ENCODE data around the gene SLC9A9. TPM values are rescaled to one million over a fixed set of nuclear protein-coding genes. Genes with fewer than 3 reads are reported as not detected.

Gene SLC9A9
- total RNA-seq, 3 donors from 2014 or later (not counting 1 experiment from before 2014, with no cell fraction given): 24.0 to 29.1 (median 27.2) TPM

GRCh38 chr3:143619231-143619630 lies 229.0 kb downstream of the SLC9A9 start:
- no peak for DNase-seq
- Histone ChIP-seq H3K9me3 (ENCODE audit: control insufficient read depth, insufficient read depth, low read length) (no peaks in the 10 kb centered on the region), H3K4me3 (ENCODE audit: low read length) (no peak overlapping the region), H3K4me1 (ENCODE audit: control insufficient read depth, insufficient read depth, low read length) (no peaks in the 10 kb centered on the region), H3K36me3 (ENCODE audit: control insufficient read depth, insufficient read depth, low read length) (no peaks in the 10 kb centered on the region), H3K27ac (ENCODE audit: low read length) (no peak overlapping the region), H3K27me3 (ENCODE audit: control insufficient read depth, insufficient read depth, low read length) (no peaks in the 10 kb centered on the region)
- TF ChIP-seq CTCF (IDR thresholded peaks at IDR 0.05): no peak
- 100% methylated on average over 1 of the region's 4 CpGs for WGBS (ENCODE audit: insufficient coverage)
- Mint-ChIP-seq H3K4me3 (no peak overlapping the region), H3K9me3 (peaks cover 0 to 2% of the 10 kb centered on the region in 2 donors), H3K4me1 (peaks cover 4 to 11% of the 10 kb centered on the region in 2 donors), H3K27ac (no peak overlapping the region), H3K27me3 (ENCODE audit: low read depth in 2 of 2) (no peaks in the 10 kb centered on the region), H3K36me3 (peaks cover 10% of the 10 kb centered on the region)
- intact Hi-C loops (cut with micrococcal nuclease): no loop called here
- ATAC-seq: no peak

GRCh38 chr3:143617050-143617449 lies 231.2 kb downstream of the SLC9A9 start:
- H3K36me3 Mint-ChIP-seq: peaks cover 10% of the 10 kb centered on the region
- no peak for ATAC-seq
- H3K27ac ChIP-seq (ENCODE audit: low read length): no peak overlapping the region
- WGBS (ENCODE audit: insufficient coverage): 100% methylated on average over 1 of the region's 2 CpGs
- peaks cover 0 to 4% of the 10 kb centered on the region in 2 donors for H3K4me1 Mint-ChIP-seq
- no peaks in the 10 kb centered on the region for H3K27me3 Mint-ChIP-seq (ENCODE audit: low read depth in 2 of 2)
- no peaks in the 10 kb centered on the region for H3K4me1 ChIP-seq (ENCODE audit: control insufficient read depth, insufficient read depth, low read length)
- H3K36me3 ChIP-seq (ENCODE audit: control insufficient read depth, insufficient read depth, low read length): no peaks in the 10 kb centered on the region
- H3K4me3 Mint-ChIP-seq: no peak overlapping the region
- H3K27ac Mint-ChIP-seq: no peak overlapping the region
- intact Hi-C loops (cut with micrococcal nuclease): no loop called here
- no peaks in the 10 kb centered on the region for H3K9me3 ChIP-seq (ENCODE audit: control insufficient read depth, insufficient read depth, low read length)
- no peak overlapping the region for H3K4me3 ChIP-seq (ENCODE audit: low read length)
- no peaks in the 10 kb centered on the region for H3K27me3 ChIP-seq (ENCODE audit: control insufficient read depth, insufficient read depth, low read length)
- peaks cover 0 to 2% of the 10 kb centered on the region in 2 donors for H3K9me3 Mint-ChIP-seq
- no peak for TF ChIP-seq CTCF (IDR thresholded peaks at IDR 0.05)
- no peak for DNase-seq

GRCh38 chr3:143613226-143613625 lies 235.0 kb downstream of the SLC9A9 start:
- intact Hi-C loops (cut with micrococcal nuclease): no loop called here
- Histone ChIP-seq H3K36me3 (ENCODE audit: control insufficient read depth, insufficient read depth, low read length) (no peaks in the 10 kb centered on the region), H3K4me3 (ENCODE audit: low read length) (no peak overlapping the region), H3K27ac (ENCODE audit: low read length) (no peak overlapping the region), H3K4me1 (ENCODE audit: control insufficient read depth, insufficient read depth, low read length) (no peaks in the 10 kb centered on the region), H3K9me3 (ENCODE audit: control insufficient read depth, insufficient read depth, low read length) (no peaks in the 10 kb centered on the region), H3K27me3 (ENCODE audit: control insufficient read depth, insufficient read depth, low read length) (no peaks in the 10 kb centered on the region)
- H3K4me1 Mint-ChIP-seq: peaks cover 0 to 4% of the 10 kb centered on the region in 2 donors
- no peak overlapping the region for H3K4me3 Mint-ChIP-seq
- DNase-seq (no peak), ATAC-seq (no peak)
- H3K9me3 Mint-ChIP-seq: no peaks in the 10 kb centered on the region
- no peak overlapping the region for H3K27ac Mint-ChIP-seq
- H3K36me3 Mint-ChIP-seq: peaks cover 7% of the 10 kb centered on the region
- H3K27me3 Mint-ChIP-seq (ENCODE audit: low read depth in 2 of 2): no peaks in the 10 kb centered on the region
- no peak for TF ChIP-seq CTCF (IDR thresholded peaks at IDR 0.05)

- no peaks in the 10 kb centered on the region for H3K9me3 ChIP-seq (ENCODE audit: control insufficient read depth, insufficient read depth, low read length)
- no peak for TF ChIP-seq CTCF (IDR thresholded peaks at IDR 0.05)
- WGBS (ENCODE audit: insufficient coverage): 91% methylated on average over 2 of the region's 2 CpGs
- Mint-ChIP-seq H3K4me3 (no peak overlapping the region), H3K27me3 (ENCODE audit: low read depth in 2 of 2) (no peaks in the 10 kb centered on the region), H3K4me1 (no peaks in the 10 kb centered on the region), H3K36me3 (peaks cover under 1% of the 10 kb centered on the region), H3K27ac (no peak overlapping the region), H3K9me3 (no peaks in the 10 kb centered on the region)
- no peaks in the 10 kb centered on the region for H3K36me3 ChIP-seq (ENCODE audit: control insufficient read depth, insufficient read depth, low read length)
- intact Hi-C loops (cut with micrococcal nuclease): no loop called here
- DNase-seq (no peak), ATAC-seq (no peak)
- H3K27me3 ChIP-seq (ENCODE audit: control insufficient read depth, insufficient read depth, low read length): no peaks in the 10 kb centered on the region
- no peak overlapping the region for H3K27ac ChIP-seq (ENCODE audit: low read length)
- no peak overlapping the region for H3K4me3 ChIP-seq (ENCODE audit: low read length)
- H3K4me1 ChIP-seq (ENCODE audit: control insufficient read depth, insufficient read depth, low read length): no peaks in the 10 kb centered on the region
Observed at GRCh38 chr3:143612541-143612940, 235.7 kb downstream of the SLC9A9 start.

All from natural killer cell (primary cell).